ENCODE data around the gene PCYT2. TPM values are rescaled to one million over a fixed set of nuclear protein-coding genes. Genes with fewer than 3 reads are reported as not detected.
"Not testable (repeated sequence)": the region's sequence is repeated elsewhere in the genome, so short reads cannot be mapped to it uniquely, and the experiment has no call there.

The PCYT2 gene
- total RNA-seq, 2 donors from 2014 or later: 47.5 to 71.6 TPM

- Histone ChIP-seq H3K27ac (no peak overlapping the region), H3K9ac (ENCODE audit: low read depth in 2 of 2, low read length in 2 of 2) (no peak overlapping the region), H3K9me3 (no peaks in the 10 kb centered on the region), H3K27me3 (peaks cover 12% of the 10 kb centered on the region), H3K36me3 (no peaks in the 10 kb centered on the region), H3K4me3 (no peak overlapping the region), H3K4me1 (no peaks in the 10 kb centered on the region)
- no peak for DNase-seq
- TF ChIP-seq, protein P1, sequence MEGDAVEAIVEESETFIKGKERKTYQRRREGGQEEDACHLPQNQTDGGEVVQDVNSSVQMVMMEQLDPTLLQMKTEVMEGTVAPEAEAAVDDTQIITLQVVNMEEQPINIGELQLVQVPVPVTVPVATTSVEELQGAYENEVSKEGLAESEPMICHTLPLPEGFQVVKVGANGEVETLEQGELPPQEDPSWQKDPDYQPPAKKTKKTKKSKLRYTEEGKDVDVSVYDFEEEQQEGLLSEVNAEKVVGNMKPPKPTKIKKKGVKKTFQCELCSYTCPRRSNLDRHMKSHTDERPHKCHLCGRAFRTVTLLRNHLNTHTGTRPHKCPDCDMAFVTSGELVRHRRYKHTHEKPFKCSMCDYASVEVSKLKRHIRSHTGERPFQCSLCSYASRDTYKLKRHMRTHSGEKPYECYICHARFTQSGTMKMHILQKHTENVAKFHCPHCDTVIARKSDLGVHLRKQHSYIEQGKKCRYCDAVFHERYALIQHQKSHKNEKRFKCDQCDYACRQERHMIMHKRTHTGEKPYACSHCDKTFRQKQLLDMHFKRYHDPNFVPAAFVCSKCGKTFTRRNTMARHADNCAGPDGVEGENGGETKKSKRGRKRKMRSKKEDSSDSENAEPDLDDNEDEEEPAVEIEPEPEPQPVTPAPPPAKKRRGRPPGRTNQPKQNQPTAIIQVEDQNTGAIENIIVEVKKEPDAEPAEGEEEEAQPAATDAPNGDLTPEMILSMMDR (IDR thresholded peaks at IDR 0.05): no peak
- intact Hi-C loops (cut with DNase I): loop anchor here (5.0 kb wide), 1 partner anchor 203 kb away; no protein-coding TSS in a partner anchor
Observed at GRCh38 chr17:81954131-81955057, 43.2 kb upstream of the PCYT2 start.

GRCh38 chr17:81953443-81953842 lies 42.2 kb upstream of the PCYT2 start:
- H3K4me3 ChIP-seq; H3K27me3 ChIP-seq; H3K27ac ChIP-seq; H3K4me1 ChIP-seq; H3K9ac ChIP-seq (ENCODE audit: low read depth in 2 of 2, low read length in 2 of 2); H3K36me3 ChIP-seq; intact Hi-C loops (cut with DNase I); H3K9me3 ChIP-seq; DNase-seq: not testable (repeated sequence)

DNA sequence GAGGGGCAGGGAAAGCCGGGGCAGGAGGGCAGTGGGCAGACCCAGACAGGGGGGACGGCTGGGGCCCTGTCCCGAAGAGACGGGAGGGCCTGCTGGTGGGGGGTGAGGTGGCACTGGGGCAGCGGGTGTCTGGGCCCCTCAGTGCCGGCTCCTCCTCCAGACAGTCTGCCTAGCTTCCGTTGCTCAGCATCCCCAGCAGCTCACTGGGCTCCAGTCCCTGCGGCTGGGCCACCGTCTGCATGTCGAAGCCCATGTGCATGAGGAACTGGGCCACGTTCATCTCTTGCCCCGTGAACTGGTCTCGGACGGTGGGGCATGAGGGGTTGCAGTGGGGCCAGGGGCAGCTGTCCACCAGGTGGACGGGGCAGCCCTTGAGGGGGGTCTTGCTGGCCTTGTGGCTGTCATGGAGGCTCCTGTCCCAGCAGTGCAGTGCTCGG lies 41.6 kb upstream of the PCYT2 start:
- H3K4me1 ChIP-seq: no peaks in the 10 kb centered on the region
- intact Hi-C loops (cut with DNase I): no loop called here
- no peak for DNase-seq

GRCh38 chr17:81951785-81952684 lies 40.8 kb upstream of the PCYT2 start:
- DNase-seq: no peak
- intact Hi-C loops (cut with DNase I): no loop called here
- H3K9me3 ChIP-seq: no peaks in the 10 kb centered on the region

More for the DNA sequence above, 41.6 kb upstream of the PCYT2 start:
- TF ChIP-seq, protein P1 (IDR thresholded peaks at IDR 0.05): no peak
- Histone ChIP-seq H3K4me3 (no peak overlapping the region), H3K36me3 (no peaks in the 10 kb centered on the region), H3K27me3 (no peaks in the 10 kb centered on the region), H3K27ac (no peak overlapping the region), H3K9ac (ENCODE audit: low read depth in 2 of 2, low read length in 2 of 2) (no peak overlapping the region), H3K9me3 (no peaks in the 10 kb centered on the region)

GRCh38 chr17:81950501-81950900 lies 39.3 kb upstream of the PCYT2 start:
- TF ChIP-seq, protein P1 (IDR thresholded peaks at IDR 0.05): no peak
- H3K9ac ChIP-seq (ENCODE audit: low read depth in 2 of 2, low read length in 2 of 2): no peak overlapping the region
- H3K27me3 ChIP-seq: no peaks in the 10 kb centered on the region
- H3K9me3 ChIP-seq: no peaks in the 10 kb centered on the region
- no peaks in the 10 kb centered on the region for H3K36me3 ChIP-seq
- DNase-seq: no peak
- H3K4me3 ChIP-seq: no peak overlapping the region
- no peak overlapping the region for H3K27ac ChIP-seq
- no peaks in the 10 kb centered on the region for H3K4me1 ChIP-seq
- intact Hi-C loops (cut with DNase I): no loop called here

More at GRCh38 chr17:81951785-81952684, 40.8 kb upstream of the PCYT2 start:
- TF ChIP-seq, protein P1 (IDR thresholded peaks at IDR 0.05): no peak
- Histone ChIP-seq H3K27me3 (no peaks in the 10 kb centered on the region), H3K36me3 (no peaks in the 10 kb centered on the region), H3K9ac (ENCODE audit: low read depth in 2 of 2, low read length in 2 of 2) (no peak overlapping the region), H3K27ac (no peak overlapping the region), H3K4me3 (no peak overlapping the region), H3K4me1 (no peaks in the 10 kb centered on the region)
